ENCODE measurements around the gene TNXB. TPM values are rescaled to one million over a fixed set of nuclear protein-coding genes. Genes with fewer than 3 reads are reported as not detected.
A peak's percentile ranks its signal among the peaks of the same experiment; 100 is the strongest.

The TNXB gene
- total and polyA plus RNA-seq, 9 of the 15 experiments (the other 6 are each of a cell fraction or from before 2014, with no cell fraction given), result 0.14 to 28.1 (median 12.4) TPM

DNA sequence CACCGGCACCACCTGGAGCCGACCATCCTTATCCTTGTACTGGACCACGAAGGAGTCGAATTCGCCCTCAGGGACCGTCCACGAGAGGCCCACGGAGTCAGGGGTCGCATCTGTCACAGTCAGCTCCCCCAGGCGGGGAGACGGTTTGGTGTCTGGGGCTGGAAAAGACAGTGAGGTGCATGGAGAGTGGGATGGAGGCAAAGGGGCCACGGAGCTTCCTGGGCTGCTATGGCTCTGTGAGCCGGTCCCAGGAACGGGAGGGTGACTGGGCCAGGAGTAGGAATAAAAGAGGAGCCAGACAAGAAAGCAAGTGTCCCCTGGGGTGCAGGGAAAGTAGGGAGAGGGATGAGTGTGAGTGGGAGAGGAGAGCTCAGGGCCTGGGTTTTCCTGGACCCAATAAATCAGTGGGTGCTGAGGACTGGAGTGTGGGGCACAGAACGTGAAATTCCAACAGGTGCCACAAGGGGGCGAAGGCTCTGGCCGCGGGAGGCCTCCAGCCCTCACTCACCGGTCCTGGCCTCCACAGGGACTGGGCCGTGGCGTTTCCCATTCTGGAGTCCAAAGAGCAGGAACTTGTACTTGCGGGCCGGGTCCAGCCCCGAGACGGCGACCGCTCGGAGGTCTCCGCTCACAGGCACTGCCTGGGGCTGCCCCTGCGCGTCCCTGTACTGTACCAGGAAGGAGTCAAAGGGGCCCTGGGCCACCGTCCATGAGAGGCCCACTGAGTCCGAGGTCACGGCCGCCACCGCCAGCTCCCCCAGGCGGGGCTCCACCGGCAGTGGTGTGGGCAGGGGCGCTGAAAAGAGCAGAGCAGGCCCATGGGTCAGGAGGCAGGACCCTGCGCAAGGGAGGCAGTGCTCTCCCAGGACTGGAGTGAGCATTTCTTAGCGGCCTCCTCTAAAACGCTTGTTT is 61.0 kb downstream of the TNXB start (continued):
- TF ChIP-seq MBD2 (IDR thresholded peaks at IDR 0.05; ENCODE audit: borderline replicate concordance, low read depth), result no peak
- no peak for TF ChIP-seq U2AF2 (optimal IDR thresholded peaks at IDR 0.05; ENCODE audit: low read depth, low read length)
- no peak for TF ChIP-seq EZH2 (IDR thresholded peaks at IDR 0.05; ENCODE audit: borderline replicate concordance, low read depth, low read length)
- TF ChIP-seq SRSF3 (IDR thresholded peaks at IDR 0.05; ENCODE audit: insufficient read depth, low read length), result no peak
- TF ChIP-seq NFATC3 (IDR thresholded peaks at IDR 0.05), result no peak
- TF ChIP-seq FOXK1 (CRISPR knock-in tag; IDR thresholded peaks at IDR 0.05; ENCODE audit: borderline replicate concordance), result no peak
- TF ChIP-seq NRF1 (conservative IDR thresholded peaks at IDR 0.05 in 1 of 2, IDR thresholded peaks at IDR 0.05 in 1 of 2), result no peak
- peak; percentile 52; the same call in 1 of the 2 replicates for TF ChIP-seq MTA1 (IDR thresholded peaks at IDR 0.05; ENCODE audit: borderline replicate concordance)
- no peak for TF ChIP-seq SLC30A9 (CRISPR knock-in tag; IDR thresholded peaks at IDR 0.05)
- TF ChIP-seq ZNF232 (CRISPR knock-in tag; IDR thresholded peaks at IDR 0.05), result no peak
- TF ChIP-seq TBL1XR1 (IDR thresholded peaks at IDR 0.05; ENCODE audit: low read length in 2 of 2), result no peak
- TF ChIP-seq, protein P1, sequence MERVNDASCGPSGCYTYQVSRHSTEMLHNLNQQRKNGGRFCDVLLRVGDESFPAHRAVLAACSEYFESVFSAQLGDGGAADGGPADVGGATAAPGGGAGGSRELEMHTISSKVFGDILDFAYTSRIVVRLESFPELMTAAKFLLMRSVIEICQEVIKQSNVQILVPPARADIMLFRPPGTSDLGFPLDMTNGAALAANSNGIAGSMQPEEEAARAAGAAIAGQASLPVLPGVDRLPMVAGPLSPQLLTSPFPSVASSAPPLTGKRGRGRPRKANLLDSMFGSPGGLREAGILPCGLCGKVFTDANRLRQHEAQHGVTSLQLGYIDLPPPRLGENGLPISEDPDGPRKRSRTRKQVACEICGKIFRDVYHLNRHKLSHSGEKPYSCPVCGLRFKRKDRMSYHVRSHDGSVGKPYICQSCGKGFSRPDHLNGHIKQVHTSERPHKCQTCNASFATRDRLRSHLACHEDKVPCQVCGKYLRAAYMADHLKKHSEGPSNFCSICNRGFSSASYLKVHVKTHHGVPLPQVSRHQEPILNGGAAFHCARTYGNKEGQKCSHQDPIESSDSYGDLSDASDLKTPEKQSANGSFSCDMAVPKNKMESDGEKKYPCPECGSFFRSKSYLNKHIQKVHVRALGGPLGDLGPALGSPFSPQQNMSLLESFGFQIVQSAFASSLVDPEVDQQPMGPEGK (CRISPR knock-in tag; IDR thresholded peaks at IDR 0.05; ENCODE audit: borderline replicate concordance), result no peak
- no peak for TF ChIP-seq TBP (optimal IDR thresholded peaks at IDR 0.05; ENCODE audit: low read depth, low read length)
- no peak for TF ChIP-seq NFE2L1 (tag; IDR thresholded peaks at IDR 0.05; ENCODE audit: borderline replicate concordance, low read depth)
- no peak for TF ChIP-seq XRCC4 (IDR thresholded peaks at IDR 0.05; ENCODE audit: extremely low read depth, insufficient read depth, insufficient read length)
- TF ChIP-seq ZNF121 (CRISPR knock-in tag; conservative IDR thresholded peaks at IDR 0.05), result no peak
- TF ChIP-seq, protein P2, sequence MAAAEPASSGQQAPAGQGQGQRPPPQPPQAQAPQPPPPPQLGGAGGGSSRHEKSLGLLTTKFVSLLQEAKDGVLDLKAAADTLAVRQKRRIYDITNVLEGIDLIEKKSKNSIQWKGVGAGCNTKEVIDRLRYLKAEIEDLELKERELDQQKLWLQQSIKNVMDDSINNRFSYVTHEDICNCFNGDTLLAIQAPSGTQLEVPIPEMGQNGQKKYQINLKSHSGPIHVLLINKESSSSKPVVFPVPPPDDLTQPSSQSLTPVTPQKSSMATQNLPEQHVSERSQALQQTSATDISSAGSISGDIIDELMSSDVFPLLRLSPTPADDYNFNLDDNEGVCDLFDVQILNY (CRISPR knock-in tag; IDR thresholded peaks at IDR 0.05), result no peak
- TF ChIP-seq SUPT5H (IDR thresholded peaks at IDR 0.05), result no peak
- no peak for TF ChIP-seq ETV6 (IDR thresholded peaks at IDR 0.05; ENCODE audit: borderline replicate concordance in 1 of 2, low read depth in 2 of 2, low read length in 1 of 2)
- no peak for TF ChIP-seq ETV6 (CRISPR knock-in tag; IDR thresholded peaks at IDR 0.05; ENCODE audit: borderline replicate concordance)
- TF ChIP-seq, protein P3, sequence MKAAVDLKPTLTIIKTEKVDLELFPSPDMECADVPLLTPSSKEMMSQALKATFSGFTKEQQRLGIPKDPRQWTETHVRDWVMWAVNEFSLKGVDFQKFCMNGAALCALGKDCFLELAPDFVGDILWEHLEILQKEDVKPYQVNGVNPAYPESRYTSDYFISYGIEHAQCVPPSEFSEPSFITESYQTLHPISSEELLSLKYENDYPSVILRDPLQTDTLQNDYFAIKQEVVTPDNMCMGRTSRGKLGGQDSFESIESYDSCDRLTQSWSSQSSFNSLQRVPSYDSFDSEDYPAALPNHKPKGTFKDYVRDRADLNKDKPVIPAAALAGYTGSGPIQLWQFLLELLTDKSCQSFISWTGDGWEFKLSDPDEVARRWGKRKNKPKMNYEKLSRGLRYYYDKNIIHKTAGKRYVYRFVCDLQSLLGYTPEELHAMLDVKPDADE (conservative IDR thresholded peaks at IDR 0.05; ENCODE audit: control insufficient read depth, low read depth, low read length), result no peak

All from K562 (cell line).